Endometrial microvascular endothelial cells (primary cell): ENCODE data around the gene VWA2. TPM values are rescaled to one million over a fixed set of nuclear protein-coding genes. Genes with fewer than 3 reads are reported as not detected.

Source experiments
- in situ Hi-C: cut with HindIII; loops from 2 replicates; pipeline ENCODE4 v1.10.0; 2017; ENCODE audit warnings: low sequenced_read_pairs, low pct_unique_long_range_greater_than_20kb; ENCODE audit errors: inconsistent ontology term
- total RNA-seq: library from RNA; depleted of rRNA; stranded (reverse); fragments of >200 nt; gene quantifications from one replicate; pipeline ENCODE4 v1.2.3, GENCODE V29; 2015; ENCODE audit errors: inconsistent ontology term

The VWA2 gene
- total RNA-seq, result not detected

GRCh38 chr10:114239117-114239993 lies at the start of gene VWA2:
Gene VWA2, plus strand, starts transcription at chr10:114239254. Its CDS starts 9,460 bp downstream, at chr10:114248714.
- in situ Hi-C loops, result no loop called here

- in situ Hi-C loops, result no loop called here
These were observed 49.4 kb upstream of the VWA2 start for GRCh38 chr10:114189700-114190099.

DNA sequence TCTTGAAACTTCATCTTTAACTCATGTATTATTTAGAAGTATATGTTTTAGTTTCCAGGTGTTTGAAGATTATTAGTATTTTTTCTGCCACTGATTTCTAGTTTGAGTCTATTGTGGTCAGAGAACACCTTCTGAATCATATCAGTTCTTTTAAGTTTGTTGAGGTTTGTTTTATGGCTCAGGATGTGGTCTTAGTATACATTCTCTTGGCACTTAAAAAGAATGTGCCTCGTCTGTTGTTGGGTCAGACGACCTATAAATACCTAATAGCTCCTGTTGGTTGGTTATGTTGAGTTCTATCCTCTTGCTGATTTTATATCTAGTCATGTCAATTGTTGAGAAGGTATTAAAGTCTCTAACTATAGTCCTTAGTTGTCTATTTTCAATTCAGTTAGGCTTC lies 44.0 kb upstream of the VWA2 start:
- in situ Hi-C loops, result no loop called here

- in situ Hi-C loops, result no loop called here
These were observed 39.8 kb upstream of the VWA2 start for GRCh38 chr10:114199239-114199638.

GRCh38 chr10:114202812-114203211 lies 36.2 kb upstream of the VWA2 start:
- in situ Hi-C loops, result no loop called here

DNA sequence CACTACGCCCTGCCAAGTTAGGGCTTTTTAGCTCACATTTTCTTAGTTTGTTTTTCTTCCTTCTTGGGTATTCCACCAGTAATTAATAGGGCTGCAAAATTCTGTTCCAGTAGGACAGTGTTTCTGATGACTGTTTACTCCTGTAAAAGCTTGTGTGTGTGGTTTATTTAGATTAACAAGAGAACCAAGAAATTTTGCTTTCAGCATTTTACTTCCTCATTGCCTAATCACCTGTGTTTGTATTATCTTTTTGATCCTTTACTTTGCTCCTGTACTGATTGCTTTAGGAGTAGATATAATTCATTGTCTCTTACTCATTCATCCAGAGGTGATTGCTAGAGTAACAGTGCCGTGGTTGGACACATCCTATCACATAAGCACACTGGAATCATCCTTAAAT lies 32.2 kb upstream of the VWA2 start:
- in situ Hi-C loops, result no loop called here

- in situ Hi-C loops, result no loop called here
These were observed 31.7 kb upstream of the VWA2 start for GRCh38 chr10:114207349-114207748.

- in situ Hi-C loops, result no loop called here
These were observed 30.7 kb upstream of the VWA2 start for GRCh38 chr10:114208351-114208750.

- in situ Hi-C loops, result no loop called here
These were observed 26.9 kb upstream of the VWA2 start for GRCh38 chr10:114212153-114212552.

DNA sequence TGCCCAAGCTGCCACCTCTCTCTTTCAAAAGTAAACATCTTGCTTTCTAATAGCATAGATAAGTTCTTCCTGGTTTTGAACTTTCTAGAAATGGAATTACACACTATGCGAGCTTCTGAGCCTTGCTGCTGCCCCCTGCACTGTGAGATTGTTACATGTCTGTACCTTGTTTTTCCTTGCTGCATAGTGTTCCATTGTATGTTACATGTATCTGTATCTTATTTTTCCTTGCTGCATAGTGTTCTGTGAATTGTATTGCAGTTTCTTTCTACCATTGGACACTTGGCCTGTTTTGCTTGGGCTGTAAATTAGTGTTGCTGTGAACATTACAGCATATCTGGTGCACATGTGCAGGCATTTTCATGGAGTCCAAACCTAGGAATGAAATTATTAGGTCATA lies 24.0 kb upstream of the VWA2 start:
- in situ Hi-C loops, result no loop called here

GRCh38 chr10:114220281-114220680 lies 18.8 kb upstream of the VWA2 start:
- in situ Hi-C loops, result no loop called here

DNA sequence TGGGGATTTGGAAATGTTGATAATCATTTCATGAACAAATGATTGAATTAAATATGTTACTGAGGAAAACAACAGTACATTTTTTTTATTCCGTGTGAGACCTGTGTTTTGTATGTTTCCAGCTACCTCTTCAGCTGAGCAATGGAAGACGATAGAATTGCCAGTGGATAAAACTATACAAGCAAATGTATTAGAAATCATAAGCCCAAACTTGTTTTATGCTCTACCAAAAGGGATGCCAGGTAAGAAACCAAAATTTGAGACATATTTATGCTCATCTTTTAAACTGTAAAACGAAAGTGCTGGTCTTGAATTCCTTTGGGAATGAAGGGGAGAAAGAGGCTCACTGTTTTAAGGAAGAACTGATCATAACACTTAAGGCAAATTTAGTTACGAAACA lies 17.8 kb upstream of the VWA2 start:
- in situ Hi-C loops, result no loop called here

DNA sequence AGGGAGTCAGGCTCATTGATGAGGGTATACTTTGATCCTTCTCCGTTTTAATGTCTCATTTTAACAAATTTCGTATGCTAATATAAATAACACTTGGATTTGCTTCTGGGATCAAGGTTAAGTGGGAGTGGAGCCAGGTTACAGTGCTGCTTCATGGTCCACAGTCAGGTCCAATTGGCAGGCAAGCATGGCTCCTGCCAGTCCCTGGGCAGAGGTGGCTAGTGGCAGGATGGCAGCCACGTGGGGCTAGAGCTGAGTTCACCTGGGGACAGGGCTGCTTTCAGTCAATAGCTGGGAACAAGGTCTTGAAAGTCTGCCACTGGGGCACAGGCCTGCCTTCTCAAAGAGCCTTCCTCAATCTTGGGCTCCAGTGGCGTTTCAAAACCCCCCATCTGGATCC lies 16.0 kb upstream of the VWA2 start:
- in situ Hi-C loops, result no loop called here

GRCh38 chr10:114228156-114228555 lies 10.9 kb upstream of the VWA2 start:
- in situ Hi-C loops, result no loop called here

GRCh38 chr10:114232561-114233176 lies 6.4 kb upstream of the VWA2 start:
- in situ Hi-C loops, result no loop called here

DNA sequence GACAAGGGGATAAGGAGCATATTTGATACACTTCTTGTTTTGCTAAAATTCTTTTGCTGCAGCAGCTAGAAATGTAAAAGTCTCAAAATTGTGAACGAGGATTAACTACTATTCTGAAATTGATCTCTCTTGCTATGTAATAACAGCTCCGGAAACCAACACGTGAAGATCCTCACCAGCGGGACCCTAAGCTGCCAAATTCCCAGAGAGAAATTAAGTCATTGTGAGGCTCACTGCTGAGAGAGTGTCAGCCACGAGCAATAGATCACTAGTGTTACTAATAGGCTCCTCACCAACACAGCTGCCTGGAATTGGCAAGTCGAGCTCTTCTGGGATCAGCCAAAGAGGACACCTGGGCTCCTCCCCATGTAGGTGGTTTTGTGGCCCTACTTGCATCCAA lies 5.6 kb upstream of the VWA2 start:
- in situ Hi-C loops, result no loop called here

- in situ Hi-C loops, result no loop called here
These were observed 4.9 kb upstream of the VWA2 start for GRCh38 chr10:114234132-114234531.

GRCh38 chr10:114239994-114240345 lies 916 bp downstream of the VWA2 start:
- in situ Hi-C loops, result no loop called here

GRCh38 chr10:114242235-114242634 lies 3.2 kb downstream of the VWA2 start:
- in situ Hi-C loops, result no loop called here

DNA sequence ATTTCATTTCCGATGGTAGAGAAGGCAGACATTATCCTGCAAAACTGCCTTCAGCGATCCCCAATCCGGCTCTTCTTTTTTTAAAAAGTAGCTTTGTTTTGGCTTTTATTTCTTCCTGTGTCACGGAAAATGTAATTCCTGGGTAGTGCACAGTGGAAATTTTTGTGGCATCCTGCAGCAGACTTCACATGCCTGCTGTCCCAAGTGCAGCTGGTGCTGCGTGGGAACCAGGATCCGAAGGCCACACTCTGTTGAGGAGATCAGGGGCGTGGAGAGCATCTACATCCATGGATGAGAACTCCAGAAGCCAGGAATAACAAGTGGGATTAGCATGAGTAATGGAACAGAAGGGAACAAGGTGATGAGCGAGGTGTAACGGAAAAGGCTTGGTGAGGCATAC lies 4.6 kb downstream of the VWA2 start:
- in situ Hi-C loops, result no loop called here
